Adipocyte (in vitro differentiated cells): ENCODE results near the gene CDH4.

Experiments
- DNase-seq: peaks from one replicate; pipeline ENCODE4 v3.0.0-alpha.2; 2015; ENCODE audit warnings: low read depth
- H3K27me3 ChIP-seq: replicated peaks from 2 replicates; pipeline ENCODE4 v1.7.0; 2013; ENCODE audit warnings: mild to moderate bottlenecking, low read length, moderate library complexity; ENCODE audit not compliant: control insufficient read depth, insufficient read depth
- H3K36me3 ChIP-seq: 2 replicates; pipeline ENCODE4 v1.7.0; 2013; ENCODE audit warnings: low read length, mild to moderate bottlenecking, moderate library complexity; ENCODE audit not compliant: control insufficient read depth, insufficient read depth, severe bottlenecking
- H3K4me1 ChIP-seq: 2 replicates; pipeline ENCODE4 v1.7.0; 2013; ENCODE audit warnings: mild to moderate bottlenecking, low read length, moderate library complexity; ENCODE audit not compliant: control insufficient read depth, insufficient read depth
- H3K4me3 ChIP-seq: 2 replicates; pipeline ENCODE4 v1.7.0; 2013; ENCODE audit warnings: mild to moderate bottlenecking, low read length, moderate library complexity
- H3K9ac ChIP-seq: 2 replicates; pipeline ENCODE4 v1.7.0; 2013; ENCODE audit warnings: mild to moderate bottlenecking, low read length, moderate library complexity
- H3K9me3 ChIP-seq: 2 replicates; pipeline ENCODE4 v1.7.0; 2013; ENCODE audit warnings: mild to moderate bottlenecking, low read length, moderate library complexity; ENCODE audit not compliant: control insufficient read depth

CDH4 gene

GRCh38 chr20:61701401-61701800, 449.3 kb downstream of the CDH4 start:
- Histone ChIP-seq H3K4me3 (no peak overlapping the region), H3K4me1 (no peaks in the 10 kb centered on the region), H3K9me3 (no peaks in the 10 kb centered on the region), H3K27me3 (peaks cover 8% of the 10 kb centered on the region), H3K36me3 (no peaks in the 10 kb centered on the region), H3K9ac (no peak overlapping the region)
- no peak for DNase-seq

- Histone ChIP-seq H3K9ac (no peak overlapping the region), H3K27me3 (peaks cover 7% of the 10 kb centered on the region), H3K4me1 (no peaks in the 10 kb centered on the region), H3K4me3 (no peak overlapping the region), H3K36me3 (no peaks in the 10 kb centered on the region), H3K9me3 (no peaks in the 10 kb centered on the region)
- DNase-seq, result no peak
These were observed 449.7 kb downstream of the CDH4 start for GRCh38 chr20:61701802-61702201.

GRCh38 chr20:61702246-61702645, 450.2 kb downstream of the CDH4 start:
- DNase-seq, result no peak
- Histone ChIP-seq H3K9ac (no peak overlapping the region), H3K27me3 (peaks cover 5% of the 10 kb centered on the region), H3K4me3 (no peak overlapping the region), H3K4me1 (no peaks in the 10 kb centered on the region), H3K36me3 (no peaks in the 10 kb centered on the region), H3K9me3 (no peaks in the 10 kb centered on the region)

GRCh38 chr20:61704661-61705060, 452.6 kb downstream of the CDH4 start:
- H3K9ac ChIP-seq, result no peak overlapping the region
- DNase-seq, result no peak
- H3K27me3 ChIP-seq, result peaks cover 5% of the 10 kb centered on the region
- no peaks in the 10 kb centered on the region for H3K9me3 ChIP-seq
- no peaks in the 10 kb centered on the region for H3K36me3 ChIP-seq
- no peaks in the 10 kb centered on the region for H3K4me1 ChIP-seq
- no peak overlapping the region for H3K4me3 ChIP-seq

- no peaks in the 10 kb centered on the region for H3K4me1 ChIP-seq
- H3K4me3 ChIP-seq, result no peak overlapping the region
- no peaks in the 10 kb centered on the region for H3K36me3 ChIP-seq
- DNase-seq, result no peak
- H3K9ac ChIP-seq, result no peak overlapping the region
- no peaks in the 10 kb centered on the region for H3K9me3 ChIP-seq
- H3K27me3 ChIP-seq, result peaks cover 5% of the 10 kb centered on the region
These were observed 453.6 kb downstream of the CDH4 start for GRCh38 chr20:61705386-61706258.

- Histone ChIP-seq H3K27me3 (peaks cover 5% of the 10 kb centered on the region), H3K36me3 (no peaks in the 10 kb centered on the region), H3K9me3 (no peaks in the 10 kb centered on the region), H3K4me3 (no peak overlapping the region), H3K9ac (no peak overlapping the region), H3K4me1 (no peaks in the 10 kb centered on the region)
- DNase-seq, result no peak
These were observed 454.3 kb downstream of the CDH4 start for GRCh38 chr20:61706259-61706961.

GRCh38 chr20:61708891-61709290, 456.8 kb downstream of the CDH4 start:
- Histone ChIP-seq H3K4me1 (no peaks in the 10 kb centered on the region), H3K4me3 (no peak overlapping the region), H3K9me3 (no peaks in the 10 kb centered on the region), H3K36me3 (no peaks in the 10 kb centered on the region), H3K27me3 (peaks cover 5% of the 10 kb centered on the region), H3K9ac (no peak overlapping the region)
- DNase-seq, result no peak

GRCh38 chr20:61710108-61710507, 458.0 kb downstream of the CDH4 start:
- no peaks in the 10 kb centered on the region for H3K36me3 ChIP-seq
- H3K4me1 ChIP-seq, result no peaks in the 10 kb centered on the region
- H3K4me3 ChIP-seq, result no peak overlapping the region
- no peak for DNase-seq
- no peaks in the 10 kb centered on the region for H3K9me3 ChIP-seq
- H3K27me3 ChIP-seq, result peaks cover 5% of the 10 kb centered on the region
- no peak overlapping the region for H3K9ac ChIP-seq

- no peak overlapping the region for H3K9ac ChIP-seq
- no peaks in the 10 kb centered on the region for H3K27me3 ChIP-seq
- H3K9me3 ChIP-seq, result peaks cover 4% of the 10 kb centered on the region
- DNase-seq, result no peak
- H3K4me3 ChIP-seq, result no peak overlapping the region
- no peaks in the 10 kb centered on the region for H3K36me3 ChIP-seq
- H3K4me1 ChIP-seq, result no peaks in the 10 kb centered on the region
These were observed 460.6 kb downstream of the CDH4 start for GRCh38 chr20:61712688-61713087.

- DNase-seq, result no peak
- Histone ChIP-seq H3K27me3 (peaks cover 31% of the 10 kb centered on the region), H3K9ac (no peak overlapping the region), H3K4me1 (no peaks in the 10 kb centered on the region), H3K4me3 (no peak overlapping the region), H3K9me3 (peaks cover 4% of the 10 kb centered on the region), H3K36me3 (no peaks in the 10 kb centered on the region)
These were observed 466.4 kb downstream of the CDH4 start for GRCh38 chr20:61718361-61719005.

GRCh38 chr20:61719691-61720347, 467.8 kb downstream of the CDH4 start:
- Histone ChIP-seq H3K4me1 (no peaks in the 10 kb centered on the region), H3K9me3 (peaks cover 4% of the 10 kb centered on the region), H3K27me3 (peaks cover 31% of the 10 kb centered on the region), H3K9ac (no peak overlapping the region), H3K36me3 (no peaks in the 10 kb centered on the region), H3K4me3 (no peak overlapping the region)
- no peak for DNase-seq
